ENCODE measurements around the gene DPH1. TPM values are rescaled to one million over a fixed set of nuclear protein-coding genes. Genes with fewer than 3 reads are reported as not detected.

Gene DPH1
- total and polyA plus RNA-seq, 2 donors from 2014 or later: 23.3 to 49.4 TPM

GRCh38 chr17:2081564-2081963 lies 51.6 kb downstream of the DPH1 start:
- H3K36me3 ChIP-seq (ENCODE audit: control insufficient read depth in 2 of 3, insufficient read depth in 3 of 3, low read length in 3 of 3): peaks cover 0 to 20% (median 20%) of the 10 kb centered on the region in 3 donors
- no peak for DNase-seq
- no peak overlapping the region for H3K9ac ChIP-seq (ENCODE audit: low read length in 3 of 3)
- peaks cover 11 to 29% (median 12%) of the 10 kb centered on the region in 3 donors for H3K4me1 ChIP-seq (ENCODE audit: control insufficient read depth in 2 of 3, insufficient read depth in 2 of 3, low read depth in 1 of 3, low read length in 3 of 3)
- TF ChIP-seq, protein P1, sequence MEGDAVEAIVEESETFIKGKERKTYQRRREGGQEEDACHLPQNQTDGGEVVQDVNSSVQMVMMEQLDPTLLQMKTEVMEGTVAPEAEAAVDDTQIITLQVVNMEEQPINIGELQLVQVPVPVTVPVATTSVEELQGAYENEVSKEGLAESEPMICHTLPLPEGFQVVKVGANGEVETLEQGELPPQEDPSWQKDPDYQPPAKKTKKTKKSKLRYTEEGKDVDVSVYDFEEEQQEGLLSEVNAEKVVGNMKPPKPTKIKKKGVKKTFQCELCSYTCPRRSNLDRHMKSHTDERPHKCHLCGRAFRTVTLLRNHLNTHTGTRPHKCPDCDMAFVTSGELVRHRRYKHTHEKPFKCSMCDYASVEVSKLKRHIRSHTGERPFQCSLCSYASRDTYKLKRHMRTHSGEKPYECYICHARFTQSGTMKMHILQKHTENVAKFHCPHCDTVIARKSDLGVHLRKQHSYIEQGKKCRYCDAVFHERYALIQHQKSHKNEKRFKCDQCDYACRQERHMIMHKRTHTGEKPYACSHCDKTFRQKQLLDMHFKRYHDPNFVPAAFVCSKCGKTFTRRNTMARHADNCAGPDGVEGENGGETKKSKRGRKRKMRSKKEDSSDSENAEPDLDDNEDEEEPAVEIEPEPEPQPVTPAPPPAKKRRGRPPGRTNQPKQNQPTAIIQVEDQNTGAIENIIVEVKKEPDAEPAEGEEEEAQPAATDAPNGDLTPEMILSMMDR (IDR thresholded peaks at IDR 0.05; ENCODE audit: borderline replicate concordance, extremely low read depth, insufficient read depth): no peak
- intact Hi-C loops (cut with DNase I): no loop called here
- H3K27ac ChIP-seq (ENCODE audit: low read depth in 2 of 2, low read length in 2 of 2): no peak overlapping the region
- no peaks in the 10 kb centered on the region for H3K9me3 ChIP-seq (ENCODE audit: control insufficient read depth in 2 of 3, insufficient read depth in 1 of 3, low read length in 3 of 3)
- no peak overlapping the region for H3K4me3 ChIP-seq (ENCODE audit: low read length in 3 of 3)
- FAIRE-seq: no peak
- H3K27me3 ChIP-seq (ENCODE audit: control insufficient read depth, insufficient read depth, low read length): no peaks in the 10 kb centered on the region

DNA sequence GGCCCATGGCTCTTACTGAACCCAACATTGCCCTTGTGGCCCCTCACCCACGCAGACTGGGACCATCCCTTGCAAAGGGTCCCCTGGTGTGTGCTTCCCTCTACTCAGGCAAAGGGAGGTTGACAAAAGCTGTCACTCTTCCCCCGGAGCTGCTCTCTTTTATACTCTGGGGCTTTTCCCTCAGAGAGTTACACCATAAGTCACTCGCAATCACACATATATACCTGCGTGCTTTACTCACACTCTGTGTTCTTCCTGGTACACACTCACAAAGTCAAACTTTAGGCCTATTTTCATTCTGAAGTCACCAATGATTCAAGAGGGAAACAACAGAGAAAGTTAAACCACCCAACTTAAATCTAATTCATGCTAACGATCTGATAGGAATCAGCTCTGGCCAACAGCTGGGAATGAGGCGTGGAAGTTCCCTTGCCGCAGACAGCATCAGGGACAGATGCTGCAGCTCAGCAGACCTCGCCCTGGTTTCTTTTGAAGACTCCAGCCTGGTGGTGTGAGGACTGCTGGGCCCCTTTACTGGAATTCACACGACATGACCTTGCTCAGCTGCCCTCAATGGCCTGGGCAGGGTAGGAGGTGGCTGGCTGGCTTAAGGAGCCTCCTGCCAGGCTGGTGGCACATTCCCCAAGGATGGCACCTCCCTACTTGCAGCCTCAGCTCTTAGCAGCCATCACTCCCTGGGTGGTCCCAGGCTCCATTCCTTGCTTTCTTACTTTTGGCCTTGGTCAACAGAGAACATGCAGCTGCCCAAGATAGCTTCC lies 52.2 kb downstream of the DPH1 start:
- Histone ChIP-seq H3K9ac (ENCODE audit: low read length in 3 of 3) (no peak overlapping the region), H3K4me3 (ENCODE audit: low read length in 3 of 3) (no peak overlapping the region), H3K27me3 (ENCODE audit: control insufficient read depth, insufficient read depth, low read length) (no peaks in the 10 kb centered on the region), H3K36me3 (ENCODE audit: control insufficient read depth in 2 of 3, insufficient read depth in 3 of 3, low read length in 3 of 3) (peaks cover 0 to 24% (median 17%) of the 10 kb centered on the region in 3 donors), H3K27ac (ENCODE audit: low read depth in 2 of 2, low read length in 2 of 2) (no peak overlapping the region), H3K4me1 (ENCODE audit: control insufficient read depth in 2 of 3, insufficient read depth in 2 of 3, low read depth in 1 of 3, low read length in 3 of 3) (peaks cover 9 to 34% (median 12%) of the 10 kb centered on the region in 3 donors), H3K9me3 (ENCODE audit: control insufficient read depth in 2 of 3, insufficient read depth in 1 of 3, low read length in 3 of 3) (no peaks in the 10 kb centered on the region)
- intact Hi-C loops (cut with DNase I): no loop called here
- DNase-seq (peak in 1 of 5 donors; percentile 88), FAIRE-seq (no peak)
- TF ChIP-seq, protein P1 (IDR thresholded peaks at IDR 0.05; ENCODE audit: borderline replicate concordance, extremely low read depth, insufficient read depth): no peak

DNA sequence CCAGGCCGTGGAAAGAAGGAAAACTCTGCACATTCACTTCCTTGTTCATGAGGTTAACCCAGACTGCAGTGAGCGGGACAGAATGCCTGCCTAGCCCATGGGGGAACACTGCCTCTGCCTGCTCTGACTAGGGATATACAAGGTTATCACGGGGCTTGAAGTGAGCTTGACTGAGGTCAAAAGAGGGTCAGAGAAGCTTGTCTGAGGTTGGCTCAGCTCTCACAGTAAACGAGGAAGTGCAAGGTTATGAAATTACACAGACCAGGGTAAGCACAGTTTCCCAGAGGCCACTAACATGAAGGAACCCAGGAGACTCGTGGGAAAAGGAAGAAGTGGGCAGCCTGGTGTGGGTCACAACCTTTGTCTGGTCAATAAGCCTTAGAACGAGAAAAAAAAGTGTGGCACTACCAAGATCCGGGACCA lies 53.7 kb downstream of the DPH1 start:
- peak in 1 of 5 donors; percentile 50 for DNase-seq
- peak overlapping the region in 1 of 3 donors; percentile 18 for H3K9ac ChIP-seq (ENCODE audit: low read length in 3 of 3)

More for the DNA sequence above, 53.7 kb downstream of the DPH1 start:
- Histone ChIP-seq H3K4me1 (ENCODE audit: control insufficient read depth in 2 of 3, insufficient read depth in 2 of 3, low read depth in 1 of 3, low read length in 3 of 3) (peaks cover 9 to 46% (median 19%) of the 10 kb centered on the region in 3 donors), H3K27ac (ENCODE audit: low read depth in 2 of 2, low read length in 2 of 2) (peak overlapping the region; percentile 68 to 88), H3K27me3 (ENCODE audit: control insufficient read depth, insufficient read depth, low read length) (no peaks in the 10 kb centered on the region), H3K9me3 (ENCODE audit: control insufficient read depth in 2 of 3, insufficient read depth in 1 of 3, low read length in 3 of 3) (no peaks in the 10 kb centered on the region), H3K36me3 (ENCODE audit: control insufficient read depth in 2 of 3, insufficient read depth in 3 of 3, low read length in 3 of 3) (peaks cover 0 to 16% (median 12%) of the 10 kb centered on the region in 3 donors), H3K4me3 (ENCODE audit: low read length in 3 of 3) (no peak overlapping the region)
- TF ChIP-seq, protein P1 (IDR thresholded peaks at IDR 0.05; ENCODE audit: borderline replicate concordance, extremely low read depth, insufficient read depth): no peak
- intact Hi-C loops (cut with DNase I): no loop called here
- no peak for FAIRE-seq
